Stomach (tissue), 4 donors: Measurements from ENCODE around the gene RASL10B.

Experiments used
- CTCF ChIP-seq, 7 experiments: fragments of 450-650 bp in 4 of 7; fragments of 200-600 bp in 3 of 7; sonication (generic) in 3 of 7; IDR thresholded peaks; one replicate each; pipeline ENCODE4 v1.5.1; 2016 to 2019; ENCODE audit warnings: antibody characterized with exemption in 7 of 7, control low read depth in 2 of 7, mild to moderate bottlenecking in 1 of 7
- EP300 ChIP-seq: sonication (generic); formaldehyde crosslinking; IDR thresholded peaks from one replicate; pipeline ENCODE4 v1.6.1; 2017; ENCODE audit warnings: antibody characterized with exemption
- POLR2A ChIP-seq, 4 donors: fragments of 450-650 bp; IDR thresholded peaks; one replicate each; pipeline ENCODE4 v1.6.1; 2016; ENCODE audit warnings: antibody characterized with exemption in 4 of 4, control low read depth in 2 of 4, mild to moderate bottlenecking in 1 of 4, moderate library complexity in 1 of 4
- POLR2AphosphoS5 ChIP-seq, 3 donors: sonication (generic); formaldehyde crosslinking; IDR thresholded peaks; one replicate each; pipeline ENCODE4 v1.6.1; 2016; ENCODE audit warnings: antibody characterized with exemption in 3 of 3

GRCh38 chr17:35726953-35727460 lies 4.4 kb upstream of the RASL10B start:
- no peak for TF ChIP-seq CTCF (IDR thresholded peaks at IDR 0.05)
- no peak for TF ChIP-seq POLR2AphosphoS5 (IDR thresholded peaks at IDR 0.05)
- no peak for TF ChIP-seq EP300
- TF ChIP-seq POLR2A (IDR thresholded peaks at IDR 0.05) = no peak
